Subcutaneous abdominal adipose tissue (tissue), 5 donors: ENCODE results near the gene GDAP2.

Experiments used
- H3K27ac ChIP-seq: one replicate; pipeline ENCODE4 v1.7.0; 2013; ENCODE audit warnings: low read depth, mild to moderate bottlenecking, inconsistent platforms, low read length, moderate library complexity
- H3K27me3 ChIP-seq, 5 donors: one replicate each; pipeline ENCODE4 v1.7.0; 2013; ENCODE audit warnings: low read length in 5 of 5, inconsistent platforms in 1 of 5; ENCODE audit not compliant: control insufficient read depth in 5 of 5, insufficient read depth in 4 of 5
- H3K36me3 ChIP-seq, 5 donors: one replicate each; pipeline ENCODE4 v1.7.0; 2013; ENCODE audit warnings: low read length in 5 of 5; ENCODE audit not compliant: control insufficient read depth in 5 of 5, insufficient read depth in 5 of 5
- H3K4me1 ChIP-seq, 5 donors: one replicate each; pipeline ENCODE4 v1.7.0; 2013; ENCODE audit warnings: low read length in 5 of 5, mild to moderate bottlenecking in 3 of 5, moderate library complexity in 1 of 5; ENCODE audit not compliant: control insufficient read depth in 5 of 5, insufficient read depth in 5 of 5
- H3K4me3 ChIP-seq, 5 donors: one replicate each; pipeline ENCODE4 v1.7.0; 2013; ENCODE audit warnings: low read length in 5 of 5, low read depth in 1 of 5
- H3K9ac ChIP-seq, 5 donors: one replicate each; pipeline ENCODE4 v1.7.0; 2013; ENCODE audit warnings: low read length in 5 of 5, mild to moderate bottlenecking in 4 of 5, moderate library complexity in 3 of 5
- H3K9me3 ChIP-seq, 5 donors: one replicate each; pipeline ENCODE4 v1.7.0; 2013; ENCODE audit warnings: low read length in 5 of 5; ENCODE audit not compliant: control insufficient read depth in 5 of 5
- donor health status: healthy.
- donor health status: healthy.
- donor health status: healthy.
- donor health status: healthy.
- donor health status: healthy.

The GDAP2 gene

GRCh38 chr1:117834416-117834815 is 95.0 kb downstream of the GDAP2 start:
- Histone ChIP-seq H3K36me3 (peaks cover 0 to 5% (median 2%) of the 10 kb centered on the region in 5 donors), H3K4me1 (no peaks in the 10 kb centered on the region), H3K9ac (no peak overlapping the region), H3K27ac (no peak overlapping the region), H3K27me3 (no peaks in the 10 kb centered on the region), H3K9me3 (no peaks in the 10 kb centered on the region), H3K4me3 (no peak overlapping the region)

- H3K36me3 ChIP-seq: peaks cover 0 to 2% (median 0%) of the 10 kb centered on the region in 5 donors
- H3K27ac ChIP-seq: no peak overlapping the region
Observed at GRCh38 chr1:117832453-117832852, 97.0 kb downstream of the GDAP2 start.

DNA sequence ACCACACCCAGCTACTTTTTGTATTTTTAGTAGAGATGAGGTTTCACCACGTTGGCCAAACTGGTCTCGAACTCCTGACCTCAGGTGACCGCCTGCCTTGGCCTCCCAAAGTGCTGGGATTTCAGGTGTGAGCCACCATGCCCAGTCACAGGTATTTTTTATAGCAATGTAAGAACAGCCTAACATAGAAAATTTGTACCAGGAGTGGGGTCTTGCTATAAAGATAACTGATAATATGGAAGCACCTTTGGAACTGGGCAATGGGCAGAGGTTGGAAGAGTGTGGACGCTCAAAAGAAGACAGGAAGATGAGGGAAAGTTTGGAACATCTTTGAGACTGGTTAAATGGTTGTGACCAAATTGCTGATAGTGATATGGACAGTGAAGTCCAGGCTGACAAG is 99.2 kb downstream of the GDAP2 start:
- no peaks in the 10 kb centered on the region for H3K27me3 ChIP-seq
- no peak overlapping the region for H3K27ac ChIP-seq
- no peaks in the 10 kb centered on the region for H3K9me3 ChIP-seq
- no peak overlapping the region for H3K4me3 ChIP-seq
- no peak overlapping the region for H3K9ac ChIP-seq
- H3K36me3 ChIP-seq: no peaks in the 10 kb centered on the region
- peaks cover 6 to 28% (median 10%) of the 10 kb centered on the region in 5 donors for H3K4me1 ChIP-seq

More at GRCh38 chr1:117832453-117832852, 97.0 kb downstream of the GDAP2 start:
- Histone ChIP-seq H3K9me3 (no peaks in the 10 kb centered on the region), H3K27me3 (no peaks in the 10 kb centered on the region), H3K4me3 (no peak overlapping the region), H3K4me1 (peaks cover 0 to 6% (median 4%) of the 10 kb centered on the region in 5 donors), H3K9ac (no peak overlapping the region)

DNA sequence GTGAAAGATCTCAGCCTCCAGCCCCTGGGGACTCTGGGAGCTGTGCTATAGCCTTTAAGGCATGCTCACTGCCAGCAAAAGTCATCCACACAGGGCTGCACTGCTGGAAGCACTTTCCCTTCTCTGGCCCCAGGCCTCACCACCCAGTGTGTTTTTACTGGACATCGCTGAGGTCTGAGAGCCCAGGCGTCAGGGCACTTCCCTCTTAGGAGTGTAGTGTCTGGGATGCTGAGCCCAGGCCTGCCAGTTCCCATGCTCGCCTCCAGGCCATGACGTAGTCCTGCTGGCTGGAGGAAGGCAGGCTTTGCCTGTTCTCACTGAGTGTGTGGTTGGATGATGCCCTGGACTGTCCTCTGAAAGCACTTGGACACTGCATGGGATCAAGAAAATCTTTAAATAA is 101.2 kb downstream of the GDAP2 start:
- Histone ChIP-seq H3K4me3 (no peak overlapping the region), H3K27ac (no peak overlapping the region), H3K9me3 (no peaks in the 10 kb centered on the region), H3K36me3 (no peaks in the 10 kb centered on the region), H3K4me1 (peaks cover 6 to 37% (median 12%) of the 10 kb centered on the region in 5 donors), H3K9ac (no peak overlapping the region), H3K27me3 (no peaks in the 10 kb centered on the region)

DNA sequence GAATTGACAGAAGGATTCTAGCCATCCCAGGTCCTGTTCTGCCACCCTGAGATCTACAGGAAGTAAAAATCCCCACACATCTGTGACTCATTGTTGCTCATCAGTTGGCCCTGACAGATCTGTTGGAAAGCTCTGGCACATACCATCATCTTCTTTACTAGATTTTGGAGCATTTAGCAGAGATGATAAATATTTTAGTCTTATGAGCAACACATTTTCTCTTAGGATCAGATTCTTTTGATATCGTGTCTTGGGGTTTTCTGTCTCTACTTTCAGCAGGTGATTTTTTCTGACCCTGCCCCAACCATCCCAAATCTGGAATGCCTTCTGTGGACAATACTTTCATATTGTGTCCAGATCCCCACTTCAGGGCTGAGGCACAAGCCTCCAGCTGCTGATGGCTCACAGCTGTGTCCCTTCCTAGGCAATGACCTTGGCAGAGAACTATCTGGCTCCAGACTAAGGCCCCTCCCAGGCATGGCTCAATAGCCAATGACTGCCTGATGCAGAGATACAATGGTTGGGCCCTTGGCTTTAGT is 102.8 kb downstream of the GDAP2 start:
- Histone ChIP-seq H3K36me3 (no peaks in the 10 kb centered on the region), H3K9me3 (no peaks in the 10 kb centered on the region), H3K27me3 (no peaks in the 10 kb centered on the region), H3K4me1 (peaks cover 9 to 46% (median 20%) of the 10 kb centered on the region in 5 donors), H3K9ac (peak overlapping the region in 1 of 5 donors; percentile 31), H3K27ac (peak overlapping the region; percentile 69), H3K4me3 (no peak overlapping the region)

DNA sequence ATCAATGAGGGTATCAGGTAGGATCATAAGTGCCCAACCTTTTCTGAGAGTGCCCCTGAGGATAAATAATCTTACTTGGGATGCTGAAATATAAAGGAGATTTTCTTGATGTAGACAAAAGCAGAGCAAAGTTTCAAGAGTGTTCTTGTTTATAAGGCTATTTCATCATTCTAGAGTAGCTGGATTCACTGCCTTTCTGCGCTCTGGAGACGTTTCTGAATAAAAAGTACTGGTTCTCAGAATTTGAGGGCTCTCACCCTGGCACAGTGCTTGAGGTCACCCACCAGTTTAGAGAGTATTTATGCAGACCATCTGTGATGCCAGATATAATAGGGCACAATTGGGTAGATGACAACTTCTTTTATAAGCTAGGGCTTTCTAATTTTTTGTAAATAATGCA is 103.3 kb downstream of the GDAP2 start:
- Histone ChIP-seq H3K27me3 (no peaks in the 10 kb centered on the region), H3K27ac (peak overlapping the region; percentile 69), H3K4me3 (no peak overlapping the region), H3K9me3 (no peaks in the 10 kb centered on the region), H3K36me3 (no peaks in the 10 kb centered on the region), H3K9ac (peak overlapping the region in 1 of 5 donors; percentile 31), H3K4me1 (peaks cover 11 to 51% (median 25%) of the 10 kb centered on the region in 5 donors)

DNA sequence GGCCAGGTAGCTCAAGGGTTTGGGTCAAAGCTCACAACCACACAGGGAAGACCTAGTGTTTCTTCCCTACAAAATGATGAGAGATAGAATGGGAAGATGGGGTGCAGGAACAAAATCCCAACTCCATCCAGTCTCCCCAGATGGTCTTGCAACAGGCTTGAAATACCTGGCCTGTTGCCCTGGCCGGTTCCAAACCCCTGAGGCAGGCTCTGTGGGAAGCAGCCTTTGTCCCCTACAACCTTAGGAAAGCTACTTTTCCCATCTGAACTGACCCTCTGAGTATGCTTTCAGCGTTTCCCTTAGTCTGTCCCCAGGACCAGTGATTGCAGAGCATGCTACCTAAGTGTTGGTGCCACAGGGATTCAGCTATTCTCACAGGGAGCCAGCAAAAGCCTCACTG is 104.0 kb downstream of the GDAP2 start:
- H3K27ac ChIP-seq: peak overlapping the region; percentile 69
- H3K36me3 ChIP-seq: no peaks in the 10 kb centered on the region
- no peaks in the 10 kb centered on the region for H3K27me3 ChIP-seq
- H3K9ac ChIP-seq: no peak overlapping the region
- H3K4me3 ChIP-seq: no peak overlapping the region
- H3K4me1 ChIP-seq: peaks cover 11 to 58% (median 28%) of the 10 kb centered on the region in 5 donors
- no peaks in the 10 kb centered on the region for H3K9me3 ChIP-seq

DNA sequence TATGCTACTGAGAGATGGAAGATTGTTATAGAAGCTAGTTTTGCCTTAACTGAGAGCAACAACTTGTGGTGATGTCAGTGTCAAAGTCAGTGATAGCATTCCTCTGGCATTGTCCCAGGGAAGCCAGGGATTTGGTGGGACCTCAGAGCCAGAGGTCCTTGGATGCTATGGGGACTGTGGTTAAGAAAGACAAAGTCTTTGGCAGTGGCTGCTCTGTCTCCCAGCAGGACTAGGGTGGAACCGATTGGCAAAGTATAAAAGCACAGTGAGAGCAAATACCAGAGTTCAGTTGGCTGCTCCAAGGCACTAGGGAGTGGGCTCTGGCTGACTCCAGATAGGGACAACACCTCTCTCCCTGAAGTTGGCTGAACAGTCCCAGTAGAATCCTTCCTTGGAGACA is 104.8 kb downstream of the GDAP2 start:
- Histone ChIP-seq H3K4me1 (peaks cover 11 to 58% (median 28%) of the 10 kb centered on the region in 5 donors), H3K36me3 (no peaks in the 10 kb centered on the region), H3K4me3 (no peak overlapping the region), H3K27me3 (no peaks in the 10 kb centered on the region), H3K9me3 (peaks cover 0 to 7% (median 0%) of the 10 kb centered on the region in 5 donors), H3K9ac (no peak overlapping the region), H3K27ac (peak overlapping the region; percentile 69)

DNA sequence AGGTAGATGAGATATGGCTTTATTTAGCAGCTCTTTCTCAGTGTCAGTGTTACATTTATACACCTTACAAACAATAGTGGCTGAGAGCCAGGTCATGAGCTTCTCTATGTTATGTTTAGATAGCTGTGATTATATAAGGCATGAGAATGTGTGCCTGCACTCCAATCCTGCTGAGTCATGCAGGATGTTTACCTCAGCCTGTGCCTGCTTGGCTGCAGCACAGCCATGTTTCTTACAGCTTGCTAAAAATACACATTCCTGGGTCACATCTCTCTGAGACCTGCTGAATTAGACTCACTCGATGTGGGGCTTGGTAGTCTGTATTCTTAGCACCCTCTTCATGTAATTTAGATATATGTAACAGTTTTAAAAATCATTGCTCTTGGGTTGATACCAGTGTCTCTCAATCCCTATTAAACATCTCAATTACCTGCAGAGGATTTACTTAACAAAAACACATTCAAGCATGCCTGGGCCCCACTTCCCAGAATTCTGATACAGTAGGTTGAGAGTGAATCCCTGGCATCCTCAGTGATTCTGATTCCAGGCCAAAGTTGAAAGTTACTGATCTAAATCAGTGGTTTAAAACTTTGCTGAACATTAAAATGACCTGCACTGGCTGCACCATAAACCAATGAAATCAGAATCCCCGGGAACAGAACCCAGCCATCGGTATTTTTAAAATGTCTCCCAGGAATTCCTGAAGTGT is 107.5 kb downstream of the GDAP2 start:
- no peaks in the 10 kb centered on the region for H3K27me3 ChIP-seq
- H3K9me3 ChIP-seq: peaks cover 0 to 7% (median 0%) of the 10 kb centered on the region in 5 donors
- H3K9ac ChIP-seq: no peak overlapping the region
- no peaks in the 10 kb centered on the region for H3K36me3 ChIP-seq
- no peak overlapping the region for H3K27ac ChIP-seq
- no peak overlapping the region for H3K4me3 ChIP-seq
- H3K4me1 ChIP-seq: peaks cover 7 to 47% (median 25%) of the 10 kb centered on the region in 5 donors

DNA sequence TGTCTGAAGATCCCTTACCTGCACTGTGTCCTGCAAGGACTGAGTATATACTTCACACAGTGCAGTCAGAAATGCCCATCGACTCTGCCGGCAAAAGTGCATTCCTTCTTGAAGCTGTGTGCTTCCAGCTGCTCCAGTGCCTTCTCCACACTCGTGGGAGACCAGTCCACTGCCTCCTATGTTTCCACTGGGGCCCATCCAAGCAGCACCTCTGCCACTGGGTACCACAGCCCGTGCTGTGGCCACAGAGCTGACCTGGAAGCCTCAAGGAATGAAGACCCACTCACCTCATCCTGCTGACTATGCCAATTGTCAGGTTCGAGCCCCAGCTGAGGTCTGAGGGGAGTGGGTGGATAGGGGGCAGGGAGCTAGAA is 108.1 kb downstream of the GDAP2 start:
- Histone ChIP-seq H3K4me1 (peaks cover 7 to 41% (median 22%) of the 10 kb centered on the region in 5 donors), H3K4me3 (peak overlapping the region in 1 of 5 donors; percentile 3), H3K9ac (no peak overlapping the region), H3K27ac (no peak overlapping the region), H3K36me3 (no peaks in the 10 kb centered on the region), H3K9me3 (peaks cover 0 to 7% (median 0%) of the 10 kb centered on the region in 5 donors), H3K27me3 (no peaks in the 10 kb centered on the region)
